Measurements from ENCODE around the gene GATD1.
A peak's percentile ranks its signal among the peaks of the same experiment; 100 is the strongest.

GATD1 gene

DNA sequence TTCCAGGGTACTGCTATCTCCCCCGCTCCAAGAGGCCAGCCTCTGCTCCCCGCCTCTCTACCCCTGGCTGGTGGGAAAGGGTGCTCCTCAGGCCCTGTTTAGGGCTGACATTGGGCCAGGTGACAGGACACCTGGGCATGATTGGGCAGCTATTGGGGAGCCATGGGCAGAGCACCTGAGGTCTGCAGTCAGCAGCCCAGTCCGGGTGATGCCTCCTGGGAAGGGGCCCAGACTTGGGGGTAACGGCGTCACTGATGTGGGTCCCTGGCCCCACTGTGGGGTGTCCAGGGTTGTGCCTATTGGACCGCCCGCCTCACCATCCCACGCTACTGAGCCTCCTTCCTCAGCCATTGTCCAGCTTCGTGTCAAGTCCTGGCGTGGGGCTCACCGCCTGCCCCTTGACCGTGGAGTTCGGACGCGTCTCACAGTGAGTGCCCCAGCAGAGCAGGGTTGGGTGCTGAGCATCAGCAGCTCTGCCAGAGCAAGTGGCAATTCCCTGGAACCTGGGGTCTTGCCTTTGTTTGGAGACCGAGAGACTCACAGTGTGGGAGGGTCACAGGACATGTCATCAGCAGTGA lies 2.8 kb upstream of the GATD1 start:
- TF ChIP-seq ARNT (IDR thresholded peaks at IDR 0.05) (no peak), ZNF384 (IDR thresholded peaks at IDR 0.05) (no peak), HDGF (IDR thresholded peaks at IDR 0.05; ENCODE audit: borderline replicate concordance) (no peak), L3MBTL2 (conservative IDR thresholded peaks at IDR 0.05) (no peak), FOXA1 (IDR thresholded peaks at IDR 0.05) (no peak), TARDBP (IDR thresholded peaks at IDR 0.05) (no peak), ELF4 (IDR thresholded peaks at IDR 0.05) (no peak), FOXM1 (IDR thresholded peaks at IDR 0.05; ENCODE audit: borderline replicate concordance) (no peak), BHLHE40 (IDR thresholded peaks at IDR 0.05; ENCODE audit: borderline replicate concordance) (no peak)
- no peak for DNase-seq (ENCODE audit: extremely low spot score)
- CTCF ChIA-PET = no interaction called here
- POLR2A ChIA-PET = interaction anchor here (2.4 kb wide), 1 partner anchor 16 kb away, joined by 10 read pairs; no protein-coding TSS in a partner anchor

DNA sequence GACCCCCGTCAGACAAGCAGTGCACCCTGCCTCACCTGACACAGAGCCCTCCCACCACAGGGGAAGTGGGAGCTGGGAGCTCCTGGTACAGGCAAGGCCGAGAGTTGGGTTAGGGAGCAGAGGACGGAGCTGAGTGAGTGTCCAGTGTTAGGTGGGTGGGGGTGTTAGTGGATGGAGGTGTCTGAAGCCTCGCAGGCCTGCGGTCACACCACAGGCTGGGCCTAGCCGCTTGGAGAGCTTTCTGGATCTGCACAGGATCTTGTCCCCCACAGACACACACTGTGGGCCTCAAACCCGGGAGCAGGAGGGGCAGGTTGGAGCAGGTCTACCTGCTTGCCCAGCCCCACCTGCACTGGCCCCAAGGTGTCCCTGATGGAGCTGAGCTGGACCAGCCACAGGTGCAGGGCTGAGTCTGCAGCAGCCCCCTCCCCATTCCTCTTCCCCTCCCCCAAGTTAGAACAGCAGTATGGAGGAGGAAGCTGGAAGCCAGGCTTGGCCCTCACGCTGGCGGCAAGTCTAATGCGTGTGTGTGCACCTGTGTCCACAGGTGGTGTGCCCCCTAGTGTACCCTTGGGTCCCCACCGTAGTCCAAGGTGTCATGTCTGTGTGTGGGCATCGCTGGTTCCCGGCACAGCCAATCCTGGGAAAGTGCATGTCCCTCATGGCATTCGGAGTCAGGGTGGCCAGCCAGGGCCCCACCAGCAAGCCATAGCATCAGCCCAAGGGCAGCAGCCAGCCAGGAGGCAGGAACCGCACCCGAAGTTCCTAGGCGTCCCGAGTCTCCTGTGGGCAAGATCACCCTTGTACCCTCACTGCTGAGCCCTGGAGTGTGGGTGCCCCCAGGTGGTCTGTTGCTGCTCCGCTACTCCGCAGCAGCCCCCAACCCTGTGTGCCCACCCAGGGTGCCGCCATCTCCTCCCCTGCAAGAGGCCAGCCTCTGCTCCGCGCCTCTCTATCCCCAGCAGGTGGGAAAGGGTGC lies 2.0 kb upstream of the GATD1 start:
- no peak for DNase-seq (ENCODE audit: extremely low spot score)
- no peak for TF ChIP-seq LEF1 (IDR thresholded peaks at IDR 0.05; ENCODE audit: borderline replicate concordance)
- no peak for TF ChIP-seq FOXK2 (IDR thresholded peaks at IDR 0.05)
- TF ChIP-seq SP1 (IDR thresholded peaks at IDR 0.05) = no peak
- TF ChIP-seq, protein P1, sequence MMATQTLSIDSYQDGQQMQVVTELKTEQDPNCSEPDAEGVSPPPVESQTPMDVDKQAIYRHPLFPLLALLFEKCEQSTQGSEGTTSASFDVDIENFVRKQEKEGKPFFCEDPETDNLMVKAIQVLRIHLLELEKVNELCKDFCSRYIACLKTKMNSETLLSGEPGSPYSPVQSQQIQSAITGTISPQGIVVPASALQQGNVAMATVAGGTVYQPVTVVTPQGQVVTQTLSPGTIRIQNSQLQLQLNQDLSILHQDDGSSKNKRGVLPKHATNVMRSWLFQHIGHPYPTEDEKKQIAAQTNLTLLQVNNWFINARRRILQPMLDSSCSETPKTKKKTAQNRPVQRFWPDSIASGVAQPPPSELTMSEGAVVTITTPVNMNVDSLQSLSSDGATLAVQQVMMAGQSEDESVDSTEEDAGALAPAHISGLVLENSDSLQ (IDR thresholded peaks at IDR 0.05) = no peak
- TF ChIP-seq NFRKB (IDR thresholded peaks at IDR 0.05) = no peak
- TF ChIP-seq TARDBP (IDR thresholded peaks at IDR 0.05) = no peak
- no peak for TF ChIP-seq BHLHE40 (IDR thresholded peaks at IDR 0.05; ENCODE audit: borderline replicate concordance)
- no peak for TF ChIP-seq L3MBTL2 (conservative IDR thresholded peaks at IDR 0.05)
- TF ChIP-seq ZNF384 (IDR thresholded peaks at IDR 0.05) = no peak
- no peak for TF ChIP-seq SUZ12 (IDR thresholded peaks at IDR 0.05)
- ChIA-PET POLR2A (interaction anchor here (1.2 to 2.4 kb wide), 2 partner anchors 17 to 32 kb away, joined by 3 to 10 read pairs; partner anchors contain the start of gene TALDO1), CTCF (no interaction called here)

DNA sequence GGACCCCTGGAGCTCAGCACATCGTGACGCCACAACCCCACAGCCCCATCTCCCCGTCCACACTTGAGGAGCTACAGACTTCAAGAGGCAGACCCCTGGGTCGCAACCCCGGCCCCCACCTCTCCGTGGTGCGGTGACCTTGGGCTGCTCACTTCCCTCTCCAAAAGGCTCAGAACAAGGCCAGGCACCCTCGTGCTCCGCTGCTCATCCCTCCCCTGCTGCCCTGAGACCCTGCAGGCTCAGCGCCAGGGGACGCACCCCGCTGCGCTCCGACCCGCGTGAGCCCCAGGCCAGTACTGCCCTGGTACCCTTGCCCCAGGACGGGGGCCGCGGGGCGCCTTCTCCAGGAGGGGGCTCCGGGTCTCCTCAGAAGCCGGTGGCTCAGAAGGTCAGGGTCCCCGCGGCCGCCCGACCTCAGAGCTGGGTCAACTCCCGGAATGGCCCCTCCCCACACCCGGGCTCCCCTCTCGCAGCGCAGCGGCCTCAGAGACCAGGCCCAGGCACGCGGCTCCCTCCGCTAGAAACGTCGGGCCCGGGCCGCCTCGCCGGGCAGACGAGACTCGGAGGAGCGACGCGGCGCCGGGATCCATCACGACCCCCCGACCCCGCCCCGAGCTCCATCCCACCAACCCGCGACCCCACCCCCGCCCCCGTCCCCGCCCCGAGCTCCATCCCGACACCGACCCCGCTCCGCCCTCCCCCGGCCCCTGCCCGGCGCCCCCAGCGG lies 563 bp downstream of the GATD1 start:
- CTCF ChIA-PET = no interaction called here
- DNase-seq (ENCODE audit: extremely low spot score) = peak; percentile 58
- POLR2A ChIA-PET = interaction anchor here (0.6 to 2.4 kb wide), 18 partner anchors 9 to 201 kb away, joined by 3 to 20 read pairs (median 5); partner anchors contain the start of genes CEND1, PHRF1, PIDD1 and PNPLA2
- TF ChIP-seq FOXK2 (IDR thresholded peaks at IDR 0.05) (no peak), NFRKB (IDR thresholded peaks at IDR 0.05) (no peak), FOXM1 (IDR thresholded peaks at IDR 0.05; ENCODE audit: borderline replicate concordance) (no peak), L3MBTL2 (conservative IDR thresholded peaks at IDR 0.05) (peak; percentile 49; the same call in 1 of the 2 replicates), BHLHE40 (IDR thresholded peaks at IDR 0.05; ENCODE audit: borderline replicate concordance) (no peak), ELF4 (IDR thresholded peaks at IDR 0.05) (no peak)
- TF ChIP-seq, protein P1 (IDR thresholded peaks at IDR 0.05) = no peak

DNA sequence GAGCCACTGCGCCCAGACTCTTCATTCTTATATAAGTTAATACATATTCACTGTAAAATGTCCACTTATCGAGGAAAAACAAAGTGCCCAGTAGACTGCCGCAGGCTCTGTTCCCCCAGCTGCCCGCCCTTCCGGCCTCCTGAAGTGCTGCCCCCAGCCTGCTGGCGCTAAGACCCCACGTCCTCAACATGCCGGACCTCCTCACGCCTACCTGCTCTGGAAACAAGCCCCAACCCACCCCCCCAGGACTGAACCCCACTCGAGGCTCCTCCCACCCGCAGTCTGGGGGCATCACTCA lies 1.1 kb downstream of the GATD1 start:
- POLR2A ChIA-PET = interaction anchor here (0.7 to 2.4 kb wide), 11 partner anchors 8 to 200 kb away, joined by 3 to 20 read pairs (median 5); partner anchors contain the start of genes PHRF1 and PIDD1
- DNase-seq (ENCODE audit: extremely low spot score) = no peak

DNA sequence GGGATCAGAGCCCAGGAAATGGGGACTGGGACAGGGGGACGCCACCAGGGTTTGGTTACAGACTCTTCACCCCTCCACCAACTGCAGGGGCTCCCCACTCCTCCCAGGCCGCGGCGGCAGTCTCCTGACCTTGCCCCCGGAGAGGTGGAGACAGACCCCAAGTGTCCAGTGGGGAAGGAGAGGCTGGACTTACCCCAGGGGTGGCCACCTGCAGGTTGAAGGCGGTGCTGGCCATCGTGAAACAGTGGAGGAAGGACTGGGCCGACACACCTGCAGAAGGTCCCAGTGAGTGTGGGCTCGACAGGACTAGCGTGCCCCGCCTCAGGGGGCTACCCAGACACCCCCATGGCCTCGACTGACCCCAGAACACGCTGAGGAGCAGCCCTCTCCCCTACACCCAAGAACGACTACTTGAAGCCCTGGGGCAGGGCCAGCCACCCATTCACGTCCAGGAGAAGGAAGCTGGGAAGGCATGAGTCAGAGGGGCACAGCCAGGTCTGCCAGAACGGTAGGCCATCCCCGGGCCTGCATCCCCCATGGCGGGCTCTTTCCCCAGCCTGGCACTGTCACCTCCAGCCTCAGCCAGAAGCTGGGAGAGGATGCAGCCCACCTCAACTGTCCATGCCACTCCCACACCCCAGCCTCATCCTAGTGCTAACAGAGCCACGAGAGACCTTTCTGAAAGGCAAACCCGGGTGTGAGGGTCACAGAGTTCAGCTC lies 2.3 kb downstream of the GATD1 start:
- ChIA-PET CTCF (no interaction called here), POLR2A (interaction anchor here (2.2 to 2.4 kb wide), 3 partner anchors 11 to 29 kb away, joined by 4 to 20 read pairs (median 14); partner anchors contain the start of gene PIDD1)
- no peak for TF ChIP-seq L3MBTL2 (conservative IDR thresholded peaks at IDR 0.05)
- TF ChIP-seq FOXK2 (IDR thresholded peaks at IDR 0.05) = no peak
- TF ChIP-seq, protein P1 (IDR thresholded peaks at IDR 0.05) = no peak
- no peak for TF ChIP-seq ARNT (IDR thresholded peaks at IDR 0.05)
- TF ChIP-seq ELF4 (IDR thresholded peaks at IDR 0.05) = no peak
- no peak for TF ChIP-seq FOXM1 (IDR thresholded peaks at IDR 0.05; ENCODE audit: borderline replicate concordance)
- TF ChIP-seq HDGF (IDR thresholded peaks at IDR 0.05; ENCODE audit: borderline replicate concordance) = no peak
- TF ChIP-seq CTBP1 (IDR thresholded peaks at IDR 0.05; ENCODE audit: borderline replicate concordance) = no peak
- TF ChIP-seq TARDBP (IDR thresholded peaks at IDR 0.05) = no peak
- TF ChIP-seq BHLHE40 (IDR thresholded peaks at IDR 0.05; ENCODE audit: borderline replicate concordance) = no peak
- TF ChIP-seq FOXA1 (IDR thresholded peaks at IDR 0.05) = no peak
- no peak for TF ChIP-seq NFRKB (IDR thresholded peaks at IDR 0.05)
- TF ChIP-seq SP1 (IDR thresholded peaks at IDR 0.05) = no peak
- TF ChIP-seq SUZ12 (IDR thresholded peaks at IDR 0.05) = no peak
- DNase-seq (ENCODE audit: extremely low spot score) = no peak

More for the DNA sequence above, 1.1 kb downstream of the GATD1 start:
- CTCF ChIA-PET = no interaction called here
- TF ChIP-seq FOXM1 (IDR thresholded peaks at IDR 0.05; ENCODE audit: borderline replicate concordance) (no peak), HDGF (IDR thresholded peaks at IDR 0.05; ENCODE audit: borderline replicate concordance) (no peak), CTBP1 (IDR thresholded peaks at IDR 0.05; ENCODE audit: borderline replicate concordance) (no peak), LEF1 (IDR thresholded peaks at IDR 0.05; ENCODE audit: borderline replicate concordance) (no peak), BHLHE40 (IDR thresholded peaks at IDR 0.05; ENCODE audit: borderline replicate concordance) (no peak), ZNF384 (IDR thresholded peaks at IDR 0.05) (no peak), SUZ12 (IDR thresholded peaks at IDR 0.05) (no peak), FOXK2 (IDR thresholded peaks at IDR 0.05) (no peak), SP1 (IDR thresholded peaks at IDR 0.05) (no peak)
- TF ChIP-seq, protein P1 (IDR thresholded peaks at IDR 0.05) = no peak
